Gastrocnemius medialis (tissue), 4 donors: ENCODE results near the gene USP6NL. TPM values are rescaled to one million over a fixed set of nuclear protein-coding genes. Genes with fewer than 3 reads are reported as not detected.

Experiments used
- ATAC-seq, 2 donors: fragments of 150-250 bp; one replicate each; pipeline ENCODE4 v1.9.1; 2016
- DNase-seq, 2 donors: peaks; one replicate each; pipeline ENCODE4 v3.0.0-alpha.2; 2019
- H3K27ac ChIP-seq, 4 donors: fragments of 200-600 bp; sonication (generic); 1 replicate in 1 of 4; 2 replicates in 3 of 4; pipeline ENCODE4 v1.5.1; 2016 to 2018; ENCODE audit warnings: mild to moderate bottlenecking in 2 of 4, moderate library complexity in 1 of 4
- H3K27me3 ChIP-seq, 3 donors: fragments of 200-600 bp; sonication (generic) in 2 of 3; 1 replicate in 1 of 3; 2 replicates in 2 of 3; pipeline versions ENCODE4 v1.5.1 to v1.6.0; 2016 to 2019; ENCODE audit warnings: mild to moderate bottlenecking in 1 of 3, moderate library complexity in 1 of 3
- H3K36me3 ChIP-seq, 2 donors: fragments of 200-600 bp; sonication (generic) in 1 of 2; one replicate each; pipeline ENCODE4 v1.5.1; 2017 to 2018
- H3K4me1 ChIP-seq, 2 donors: fragments of 200-600 bp; sonication (generic) in 1 of 2; one replicate each; pipeline ENCODE4 v1.5.1; 2016 to 2017; ENCODE audit warnings: mild to moderate bottlenecking in 2 of 2
- H3K4me3 ChIP-seq, 4 donors: fragments of 200-600 bp; sonication (generic) in 3 of 4; 1 replicate in 1 of 4; 2 replicates in 3 of 4; pipeline ENCODE4 v1.5.1; 2016 to 2019; ENCODE audit warnings: mild to moderate bottlenecking in 2 of 4
- H3K9me3 ChIP-seq, 3 donors: fragments of 200-600 bp; sonication (generic) in 2 of 3; 1 replicate in 1 of 3; 2 replicates in 2 of 3; pipeline ENCODE4 v1.5.1; 2016 to 2019
- POLR2A ChIP-seq, 2 donors: fragments of 450-650 bp; IDR thresholded peaks; one replicate each; pipeline ENCODE4 v1.6.1; 2017; ENCODE audit warnings: antibody characterized with exemption in 2 of 2, mild to moderate bottlenecking in 2 of 2, moderate library complexity in 2 of 2
- in situ Hi-C, 4 donors: fragments of 200-750 bp; cut with MboI; loops; one replicate each; pipeline versions ENCODE4 v1.15.0 to v1.8.0; 2017; ENCODE audit warnings: low sequenced_read_pairs in 4 of 4
- intact Hi-C: fragments of 100-400 bp; cut with DNase I; formaldehyde crosslinking; loops from one replicate; pipeline ENCODE4 v1.15.1; 2023; ENCODE audit warnings: low total_unique reads
- total RNA-seq, 4 donors: library from RNA; depleted of rRNA; stranded (reverse); fragments of >200 nt; gene quantifications; one replicate each; pipeline versions ENCODE4 v1.1.0 to v1.2.3, GENCODE V29; 2016
- TF ChIP-seq, protein P1 (sequence below), 5 experiments: fragments of 450-650 bp in 3 of 5; fragments of 200-600 bp in 2 of 5; sonication (generic) in 2 of 5; IDR thresholded peaks in 4 of 5; conservative IDR thresholded peaks in 1 of 5; 1 replicate in 4 of 5; 2 replicates in 1 of 5; pipeline ENCODE4 v1.5.1; 2016 to 2019; ENCODE audit warnings: antibody characterized with exemption in 5 of 5, mild to moderate bottlenecking in 3 of 5, moderate library complexity in 3 of 5

USP6NL gene
- total RNA-seq, 4 donors from 2014 or later, result 5.6 to 6.2 (median 5.9) TPM

DNA sequence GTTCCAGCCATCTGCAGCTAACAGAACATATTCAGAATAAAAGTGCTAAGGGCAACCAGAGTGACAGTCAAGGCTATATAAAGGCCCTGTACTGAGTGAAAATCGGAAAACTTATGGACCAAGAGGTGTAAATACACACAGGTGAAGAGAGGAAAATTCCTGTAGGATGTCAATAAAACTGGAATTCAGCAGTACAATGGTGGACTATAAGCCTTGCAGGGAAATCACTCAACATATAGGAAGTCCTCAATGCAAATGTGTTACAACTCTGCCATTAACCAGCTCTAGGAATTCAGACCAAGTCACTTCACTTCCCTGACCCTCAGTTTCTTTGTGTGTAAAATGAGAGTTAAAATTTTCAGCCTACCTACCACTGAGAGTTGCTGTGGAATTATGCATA, 7.7 kb downstream of the USP6NL start:
- intact Hi-C loops, result no loop called here
- Histone ChIP-seq H3K27me3 (no peaks in the 10 kb centered on the region), H3K4me3 (no peak overlapping the region), H3K27ac (no peak overlapping the region), H3K4me1 (no peaks in the 10 kb centered on the region), H3K36me3 (no peaks in the 10 kb centered on the region), H3K9me3 (no peaks in the 10 kb centered on the region)
- TF ChIP-seq, protein P1, sequence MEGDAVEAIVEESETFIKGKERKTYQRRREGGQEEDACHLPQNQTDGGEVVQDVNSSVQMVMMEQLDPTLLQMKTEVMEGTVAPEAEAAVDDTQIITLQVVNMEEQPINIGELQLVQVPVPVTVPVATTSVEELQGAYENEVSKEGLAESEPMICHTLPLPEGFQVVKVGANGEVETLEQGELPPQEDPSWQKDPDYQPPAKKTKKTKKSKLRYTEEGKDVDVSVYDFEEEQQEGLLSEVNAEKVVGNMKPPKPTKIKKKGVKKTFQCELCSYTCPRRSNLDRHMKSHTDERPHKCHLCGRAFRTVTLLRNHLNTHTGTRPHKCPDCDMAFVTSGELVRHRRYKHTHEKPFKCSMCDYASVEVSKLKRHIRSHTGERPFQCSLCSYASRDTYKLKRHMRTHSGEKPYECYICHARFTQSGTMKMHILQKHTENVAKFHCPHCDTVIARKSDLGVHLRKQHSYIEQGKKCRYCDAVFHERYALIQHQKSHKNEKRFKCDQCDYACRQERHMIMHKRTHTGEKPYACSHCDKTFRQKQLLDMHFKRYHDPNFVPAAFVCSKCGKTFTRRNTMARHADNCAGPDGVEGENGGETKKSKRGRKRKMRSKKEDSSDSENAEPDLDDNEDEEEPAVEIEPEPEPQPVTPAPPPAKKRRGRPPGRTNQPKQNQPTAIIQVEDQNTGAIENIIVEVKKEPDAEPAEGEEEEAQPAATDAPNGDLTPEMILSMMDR (IDR thresholded peaks at IDR 0.05 in 4 of 5, conservative IDR thresholded peaks at IDR 0.05 in 1 of 5), result no peak
- no peak for TF ChIP-seq POLR2A (IDR thresholded peaks at IDR 0.05)
- in situ Hi-C loops, result loop anchor here in 1 of 4 donors (10.0 kb wide), 1 partner anchor 79 kb away; no protein-coding TSS in a partner anchor
- no peak for DNase-seq
- ATAC-seq, result no peak

DNA sequence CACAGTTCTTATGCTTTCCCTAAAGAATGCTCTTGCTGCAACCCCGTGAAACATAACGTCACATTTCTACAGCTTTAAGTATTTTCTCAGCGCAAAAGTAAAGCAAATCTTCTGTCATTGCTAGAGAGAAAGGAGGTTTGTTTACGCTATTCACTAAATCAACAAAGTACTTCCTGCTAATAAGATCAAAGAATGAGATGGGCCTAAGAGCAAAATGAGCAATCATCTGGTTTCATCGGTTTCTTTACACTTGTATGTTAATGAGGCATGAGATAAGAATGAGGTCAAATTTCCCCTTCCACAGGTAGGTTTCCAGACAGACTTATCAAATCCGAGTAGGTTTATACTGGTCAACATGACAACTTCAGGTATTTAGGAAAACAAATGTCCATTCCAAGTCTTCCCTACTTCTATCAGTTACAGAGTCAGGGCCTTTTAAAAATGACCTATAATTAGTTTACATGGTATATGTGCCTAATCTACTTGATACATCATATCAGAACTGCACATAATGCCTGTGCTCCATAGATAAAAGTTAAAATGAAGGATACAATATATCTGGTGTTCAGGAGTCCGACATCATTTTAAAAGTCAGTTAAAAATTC, 8.4 kb downstream of the USP6NL start:
- TF ChIP-seq, protein P1 (IDR thresholded peaks at IDR 0.05 in 4 of 5, conservative IDR thresholded peaks at IDR 0.05 in 1 of 5), result no peak
- TF ChIP-seq POLR2A (IDR thresholded peaks at IDR 0.05), result no peak
- no peaks in the 10 kb centered on the region for H3K27me3 ChIP-seq
- in situ Hi-C loops, result loop anchor here in 1 of 4 donors (10.0 kb wide), 1 partner anchor 78 kb away; no protein-coding TSS in a partner anchor

DNA sequence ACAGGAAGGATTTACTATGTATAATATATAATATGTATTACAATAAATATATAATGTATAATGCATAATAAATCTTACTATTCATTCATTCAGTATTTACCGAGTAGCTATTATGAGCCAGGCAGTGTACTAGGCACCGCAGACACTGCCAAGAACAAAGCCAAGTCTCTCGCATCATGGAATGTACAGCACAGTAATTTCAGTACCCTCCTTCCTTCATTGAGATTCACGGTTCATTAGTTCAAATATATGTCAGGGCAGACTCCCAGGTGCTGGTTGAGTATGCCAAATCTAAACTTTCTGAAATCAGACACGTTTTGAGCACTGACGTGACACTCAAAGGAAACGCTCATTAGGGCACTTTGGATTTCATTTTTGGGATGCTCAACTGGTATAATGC, 9.1 kb downstream of the USP6NL start:
- Histone ChIP-seq H3K27me3 (no peaks in the 10 kb centered on the region), H3K4me1 (no peaks in the 10 kb centered on the region), H3K9me3 (no peaks in the 10 kb centered on the region), H3K27ac (no peak overlapping the region), H3K4me3 (no peak overlapping the region), H3K36me3 (no peaks in the 10 kb centered on the region)
- intact Hi-C loops (no loop called here), in situ Hi-C loops (loop anchor here in 1 of 4 donors (10.0 kb wide), 1 partner anchor 78 kb away; no protein-coding TSS in a partner anchor)
- no peak for DNase-seq
- no peak for TF ChIP-seq POLR2A (IDR thresholded peaks at IDR 0.05)
- TF ChIP-seq, protein P1 (IDR thresholded peaks at IDR 0.05 in 4 of 5, conservative IDR thresholded peaks at IDR 0.05 in 1 of 5), result no peak
- ATAC-seq, result no peak

More for the DNA sequence above, 8.4 kb downstream of the USP6NL start:
- Histone ChIP-seq H3K4me3 (no peak overlapping the region), H3K9me3 (no peaks in the 10 kb centered on the region), H3K4me1 (no peaks in the 10 kb centered on the region), H3K27ac (no peak overlapping the region), H3K36me3 (no peaks in the 10 kb centered on the region)
- DNase-seq, result no peak
- intact Hi-C loops, result no loop called here
- ATAC-seq, result no peak

DNA sequence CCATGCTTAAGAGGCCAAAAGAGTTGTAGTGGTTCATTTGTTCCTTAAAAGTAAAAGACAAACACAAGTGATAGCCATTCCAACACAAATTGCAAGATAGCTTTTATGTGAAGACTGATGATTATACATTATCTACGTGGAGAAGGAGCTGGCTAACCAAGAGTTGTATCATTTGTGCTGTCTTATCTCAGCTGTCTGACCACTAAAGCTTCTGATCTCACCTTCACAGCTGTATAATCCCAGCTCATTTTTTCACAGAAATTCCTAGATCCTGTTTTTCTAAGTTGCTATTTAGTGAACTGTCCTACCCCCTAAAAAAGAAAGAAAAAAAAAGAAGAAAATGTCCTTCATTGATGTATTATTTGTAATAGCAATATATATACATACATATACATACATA, 9.8 kb downstream of the USP6NL start:
- H3K36me3 ChIP-seq, result no peaks in the 10 kb centered on the region
- H3K9me3 ChIP-seq, result no peaks in the 10 kb centered on the region
- H3K27ac ChIP-seq, result no peak overlapping the region
- in situ Hi-C loops (loop anchor here in 1 of 4 donors (10.0 kb wide), 1 partner anchor 77 kb away; no protein-coding TSS in a partner anchor), intact Hi-C loops (no loop called here)
- H3K4me1 ChIP-seq, result no peaks in the 10 kb centered on the region
- DNase-seq (no peak), ATAC-seq (no peak)
- TF ChIP-seq, protein P1 (IDR thresholded peaks at IDR 0.05 in 4 of 5, conservative IDR thresholded peaks at IDR 0.05 in 1 of 5), result no peak
- no peak for TF ChIP-seq POLR2A (IDR thresholded peaks at IDR 0.05)
- H3K27me3 ChIP-seq, result no peaks in the 10 kb centered on the region
- no peak overlapping the region for H3K4me3 ChIP-seq
